HG03108 (cell line): ENCODE results near the gene TRPM4.
A peak's percentile ranks its signal among the peaks of the same experiment; 100 is the strongest.
"Not testable (repeated sequence)": the region's sequence is repeated elsewhere in the genome, so short reads cannot be mapped to it uniquely, and the experiment has no call there.

ENCODE experiments used
- ATAC-seq: cut with Tn5 transposase; IDR thresholded peaks from one replicate; pipeline ENCODE4 v1.9.1; 2021; ENCODE audit warnings: moderate library complexity; ENCODE audit not compliant: unreplicated experiment

TRPM4 gene

DNA sequence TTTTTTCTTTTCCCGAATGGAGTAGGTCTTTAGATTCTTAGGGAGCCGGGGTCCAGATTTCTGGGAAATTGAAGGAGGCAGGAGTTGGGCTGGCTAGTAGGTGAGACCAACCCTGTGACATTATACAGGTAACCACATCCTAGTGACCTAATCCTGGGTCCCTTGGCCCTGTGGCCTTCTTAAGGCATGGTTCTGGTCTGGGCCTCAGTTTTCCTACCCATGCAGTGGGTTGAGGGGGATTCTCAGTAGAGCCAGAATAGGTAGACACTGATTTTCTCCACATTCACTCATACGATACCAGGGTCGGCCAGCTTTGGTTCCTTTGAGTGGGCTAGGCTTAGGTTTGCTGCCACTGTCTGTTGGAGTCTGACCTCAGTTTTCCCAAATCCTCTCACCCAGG lies 31.0 kb upstream of the TRPM4 start:
- ATAC-seq: no peak

DNA sequence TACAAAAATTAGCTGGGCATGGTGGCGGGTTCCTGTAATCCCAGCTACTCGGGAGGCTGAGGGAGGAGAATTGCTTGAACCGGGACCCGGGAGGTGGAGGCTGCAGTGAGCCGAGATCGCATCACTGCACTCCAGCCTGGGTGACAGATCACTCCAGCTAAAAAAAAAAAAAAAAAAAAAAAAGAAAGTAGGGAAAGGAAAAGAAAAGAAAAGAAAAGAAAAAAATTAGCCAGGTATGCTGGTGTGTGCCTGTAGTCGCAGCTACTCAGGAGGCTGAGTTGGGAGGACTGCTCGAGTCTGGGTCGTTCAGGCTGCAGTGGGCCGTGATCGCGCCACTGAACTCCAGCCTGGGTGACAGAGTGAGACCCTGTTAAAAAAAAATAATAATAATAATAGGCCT lies 30.4 kb upstream of the TRPM4 start:
- ATAC-seq: not testable (repeated sequence)

DNA sequence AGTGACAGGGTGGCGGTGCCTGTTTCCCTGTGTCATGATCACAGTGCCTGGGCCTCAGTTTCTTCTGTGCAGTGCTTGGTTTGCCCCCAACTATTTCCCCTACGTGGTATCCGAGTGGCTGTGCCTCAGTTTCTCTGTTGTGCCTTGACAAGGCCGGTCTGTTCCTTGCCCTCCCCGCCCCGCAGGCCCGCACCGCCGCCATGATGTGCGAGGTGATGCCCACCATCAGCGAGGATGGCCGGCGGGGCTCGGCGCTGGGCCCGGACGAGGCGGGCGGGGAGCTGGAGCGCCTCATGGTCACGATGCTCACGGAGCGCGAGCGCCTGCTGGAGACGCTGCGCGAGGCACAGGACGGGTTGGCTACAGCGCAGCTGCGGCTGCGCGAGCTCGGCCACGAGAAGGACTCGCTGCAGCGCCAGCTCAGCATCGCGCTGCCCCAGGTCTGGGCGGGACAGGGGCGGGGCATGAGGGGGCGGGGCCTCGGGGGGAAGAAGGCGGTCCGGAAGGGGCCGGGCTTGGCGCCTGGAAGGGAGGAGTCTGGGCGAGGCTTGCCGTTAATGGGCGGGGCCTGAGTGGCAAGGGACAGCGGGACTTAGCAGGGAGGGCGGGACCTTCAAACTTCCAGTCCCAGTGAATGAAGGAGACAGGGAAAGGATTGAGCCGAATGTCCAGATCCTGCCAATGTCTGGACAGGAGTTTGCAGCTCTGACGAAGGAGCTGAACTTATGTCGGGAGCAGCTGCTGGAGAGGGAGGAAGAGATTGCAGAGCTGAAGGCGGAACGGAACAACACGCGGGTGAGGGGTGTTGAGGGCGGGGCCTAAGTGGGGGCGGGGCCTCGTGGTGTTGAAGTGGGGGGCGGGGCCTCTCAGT lies 29.7 kb upstream of the TRPM4 start:
- ATAC-seq: peak; percentile 89

DNA sequence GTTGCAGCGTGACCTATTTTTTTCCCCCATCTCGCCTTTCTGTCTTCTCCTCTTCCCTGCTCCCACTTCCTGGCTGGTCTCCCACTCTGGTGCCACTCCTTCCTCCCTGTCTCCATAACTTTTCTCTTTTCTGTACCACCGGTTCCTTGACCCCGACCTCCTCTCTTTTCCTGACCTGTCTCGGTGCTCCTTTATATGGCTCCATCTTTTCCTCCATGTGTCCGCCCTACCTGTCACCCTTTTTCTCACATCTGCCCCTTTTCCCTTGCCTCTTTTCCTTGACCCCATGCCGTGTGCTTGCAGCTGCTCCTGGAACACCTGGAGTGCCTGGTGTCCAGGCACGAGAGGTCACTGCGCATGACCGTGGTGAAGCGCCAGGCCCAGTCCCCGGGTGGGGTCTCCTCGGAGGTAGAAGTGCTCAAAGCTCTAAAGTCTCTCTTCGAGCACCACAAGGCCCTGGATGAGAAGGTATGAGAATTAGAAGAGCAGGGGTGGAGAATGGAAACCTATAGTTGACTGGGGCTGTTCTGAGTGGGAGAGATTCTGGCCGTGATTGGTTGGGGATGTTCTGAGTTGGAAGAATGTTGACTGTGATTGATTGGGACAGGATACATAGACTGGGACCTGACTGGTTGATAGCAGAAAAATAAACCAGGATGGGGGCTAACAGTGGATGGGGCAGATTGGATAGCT lies 28.9 kb upstream of the TRPM4 start:
- no peak for ATAC-seq

DNA sequence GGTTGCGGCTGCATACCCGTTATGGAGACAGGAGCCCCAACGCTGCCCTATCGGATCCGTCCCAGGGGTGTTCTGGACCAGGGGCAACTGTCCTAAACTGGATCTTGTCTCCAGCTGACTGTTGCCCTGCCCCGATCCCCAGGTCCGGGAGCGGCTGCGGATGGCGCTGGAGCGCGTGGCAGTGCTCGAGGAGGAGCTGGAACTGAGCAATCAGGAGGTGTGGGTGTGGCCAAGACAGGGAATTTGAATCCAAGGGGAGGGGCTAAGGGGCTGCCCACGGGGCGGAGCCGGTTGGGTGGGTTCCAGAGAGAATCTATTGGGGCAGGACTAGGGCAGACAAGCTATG lies 28.4 kb upstream of the TRPM4 start:
- no peak for ATAC-seq

DNA sequence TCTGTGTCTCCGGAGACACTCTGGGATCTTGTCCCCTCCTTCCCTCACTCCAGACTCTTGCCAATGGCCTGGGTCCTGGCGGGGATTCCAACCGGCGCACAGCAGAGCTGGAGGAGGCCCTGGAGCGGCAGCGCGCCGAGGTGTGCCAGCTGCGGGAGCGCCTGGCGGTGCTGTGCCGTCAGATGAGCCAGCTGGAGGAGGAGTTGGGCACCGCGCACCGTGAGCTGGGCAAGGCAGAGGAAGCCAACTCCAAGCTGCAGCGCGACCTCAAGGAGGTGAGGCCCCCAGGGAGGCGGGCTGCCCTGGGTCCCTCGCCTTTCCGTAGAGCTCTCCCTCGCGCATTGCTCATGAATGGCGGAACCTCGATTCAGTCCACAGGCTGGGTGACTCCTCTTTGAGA lies 27.3 kb upstream of the TRPM4 start:
- no peak for ATAC-seq

DNA sequence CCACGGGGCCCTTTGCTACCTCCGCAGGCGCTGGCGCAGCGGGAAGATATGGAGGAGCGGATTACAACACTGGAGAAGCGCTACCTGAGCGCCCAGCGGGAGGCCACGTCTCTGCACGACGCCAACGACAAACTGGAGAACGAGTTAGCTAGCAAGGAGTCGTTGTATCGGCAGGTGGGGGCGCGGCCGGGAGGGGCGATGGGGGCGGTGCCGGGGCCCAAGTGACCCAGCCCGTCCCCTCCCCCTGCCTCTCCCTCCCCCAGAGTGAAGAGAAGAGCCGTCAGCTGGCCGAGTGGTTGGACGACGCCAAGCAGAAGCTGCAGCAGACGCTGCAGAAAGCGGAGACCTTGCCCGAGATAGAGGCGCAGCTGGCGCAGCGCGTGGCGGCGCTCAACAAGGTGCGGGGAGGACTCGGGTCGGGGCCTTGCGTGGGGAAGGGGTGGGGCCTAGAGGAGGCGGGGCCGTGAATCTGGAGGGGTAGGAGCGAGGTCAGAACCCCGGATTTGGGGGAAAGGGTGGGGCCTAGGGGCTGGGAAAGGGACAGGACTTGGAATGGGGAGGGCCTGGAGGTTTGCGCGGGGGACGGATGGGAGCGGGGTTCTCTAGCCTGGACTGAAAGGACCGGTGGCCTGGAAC lies 24.5 kb upstream of the TRPM4 start:
- no peak for ATAC-seq

DNA sequence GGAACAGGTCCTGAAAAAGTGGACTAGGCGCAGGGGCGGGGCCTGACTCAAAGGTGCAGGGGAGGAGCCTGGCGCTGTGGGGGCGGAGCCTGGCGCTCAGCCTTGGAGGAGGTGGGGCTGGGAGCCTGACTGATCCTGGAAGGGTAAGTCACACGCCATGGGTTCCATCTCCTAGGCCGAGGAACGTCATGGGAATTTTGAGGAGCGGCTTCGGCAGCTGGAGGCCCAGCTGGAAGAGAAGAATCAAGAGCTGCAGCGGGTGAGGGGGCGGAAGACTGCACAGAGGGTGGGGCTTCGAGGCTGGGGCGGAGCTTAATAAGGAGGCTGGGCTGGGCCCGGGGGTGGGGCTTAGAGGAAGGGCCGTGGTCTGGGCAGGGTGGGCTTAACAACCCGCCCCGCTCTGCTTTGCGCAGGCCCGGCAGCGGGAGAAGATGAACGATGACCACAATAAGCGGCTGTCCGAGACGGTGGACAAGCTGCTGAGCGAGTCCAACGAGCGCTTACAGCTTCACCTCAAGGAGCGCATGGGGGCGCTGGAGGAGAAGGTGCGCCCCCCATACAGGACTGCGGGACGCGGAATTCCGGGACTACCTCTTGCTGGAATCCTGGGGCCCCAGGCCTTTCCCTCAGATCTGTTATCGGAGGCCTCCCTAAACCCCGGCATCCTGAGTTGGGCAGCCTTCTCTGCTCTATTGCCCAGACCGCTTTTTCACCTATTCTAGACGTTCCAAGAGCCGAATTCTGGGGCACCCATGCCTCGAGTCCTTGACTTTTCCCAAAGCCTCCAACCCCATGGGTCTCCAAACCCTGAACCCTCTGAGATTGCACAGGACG lies 23.8 kb upstream of the TRPM4 start:
- no peak for ATAC-seq

DNA sequence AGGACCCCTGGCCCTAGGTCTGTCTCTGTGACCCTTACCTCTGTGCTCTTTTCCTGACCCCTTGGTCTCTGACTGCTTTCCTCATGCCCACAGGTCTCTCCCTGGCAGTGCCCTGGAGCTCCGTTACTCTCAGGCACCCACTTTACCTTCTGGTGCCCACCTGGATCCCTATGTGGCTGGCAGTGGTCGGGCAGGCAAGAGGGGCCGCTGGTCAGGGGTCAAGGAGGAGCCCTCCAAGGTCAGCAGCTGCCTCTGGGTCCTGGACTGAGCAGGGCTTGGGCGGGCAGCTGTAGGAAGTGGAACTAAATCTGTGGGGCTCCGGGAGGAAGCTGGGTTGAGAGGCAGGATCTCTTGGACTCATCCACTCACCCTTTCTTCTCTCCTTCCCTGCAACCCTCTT lies 21.9 kb upstream of the TRPM4 start:
- no peak for ATAC-seq

DNA sequence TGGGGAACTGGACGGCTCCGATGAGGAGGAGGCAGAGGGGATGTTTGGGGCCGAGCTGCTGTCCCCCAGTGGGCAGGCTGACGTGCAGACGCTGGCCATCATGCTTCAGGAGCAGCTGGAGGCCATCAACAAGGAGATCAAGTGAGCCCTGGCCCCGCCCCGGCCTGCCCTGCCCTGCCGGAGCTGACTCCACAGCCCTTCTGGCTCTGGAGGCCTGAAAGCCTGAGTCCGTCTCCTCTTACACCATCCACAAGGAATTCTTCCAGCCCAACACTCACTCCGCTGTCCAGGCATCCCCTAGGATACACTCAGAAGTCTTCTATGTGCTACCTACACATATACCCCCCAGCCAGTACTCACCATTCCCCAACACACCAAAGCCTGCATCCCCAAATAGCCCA lies 20.8 kb upstream of the TRPM4 start:
- no peak for ATAC-seq

DNA sequence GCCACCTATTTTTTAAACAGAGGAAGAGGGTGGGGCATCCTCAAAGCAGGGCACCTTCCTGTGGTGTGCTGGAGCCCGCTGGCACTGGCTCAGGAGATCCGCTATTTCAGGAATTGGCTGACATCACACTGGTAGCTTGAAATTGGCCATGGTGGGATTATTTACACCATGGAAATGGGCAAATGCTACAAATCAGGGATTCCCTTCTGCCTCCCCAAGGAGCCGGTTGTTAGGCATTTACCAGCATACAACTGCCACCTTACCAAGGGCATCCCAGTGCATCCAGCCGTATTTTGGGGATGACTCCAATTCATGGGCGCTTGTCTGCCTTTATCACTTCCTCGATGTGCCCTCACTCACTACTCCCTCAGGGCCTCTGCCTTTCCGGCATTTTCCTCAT lies 16.6 kb upstream of the TRPM4 start:
- ATAC-seq: no peak

DNA sequence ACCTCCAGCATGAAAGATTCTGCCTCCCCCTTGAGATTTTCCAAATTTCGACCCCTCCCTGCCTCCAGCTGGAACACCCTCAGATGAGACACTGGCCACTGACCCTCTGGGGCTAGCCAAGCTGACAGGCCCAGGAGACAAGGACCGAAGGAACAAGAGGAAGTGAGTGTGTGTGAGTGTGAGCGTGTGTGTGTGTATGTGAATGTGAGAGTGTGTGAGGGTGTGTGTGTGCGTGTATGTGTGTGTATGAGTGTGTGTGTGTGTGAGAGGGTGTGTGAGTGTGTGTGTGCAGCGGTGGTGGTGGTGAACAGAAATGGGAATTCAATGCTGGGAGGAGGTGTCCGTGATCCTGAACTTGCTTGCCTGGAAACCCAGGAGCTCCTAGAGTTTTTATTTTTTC lies 16.2 kb upstream of the TRPM4 start:
- no peak for ATAC-seq

DNA sequence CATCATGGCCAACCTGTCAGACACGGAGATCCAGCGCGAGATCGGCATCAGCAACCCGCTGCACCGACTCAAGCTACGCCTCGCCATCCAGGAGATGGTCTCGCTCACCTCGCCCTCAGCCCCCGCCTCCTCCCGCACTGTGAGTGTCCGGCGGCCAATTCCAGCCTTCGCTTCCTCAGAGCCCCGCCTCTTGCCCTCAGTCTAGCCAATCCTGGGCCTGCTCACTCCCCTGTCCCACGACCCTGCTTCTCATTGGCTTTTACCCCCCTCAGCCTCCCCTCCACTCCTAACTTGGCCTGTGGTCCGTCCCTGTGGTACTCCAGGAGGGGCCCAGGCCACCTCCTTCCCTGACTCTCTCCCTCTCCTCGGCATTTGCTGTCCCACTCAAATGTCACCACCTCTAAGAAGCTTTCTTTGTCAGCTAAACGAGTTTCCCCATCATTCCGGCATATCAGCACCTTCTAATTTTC lies 14.7 kb upstream of the TRPM4 start:
- ATAC-seq: peak; percentile 76

DNA sequence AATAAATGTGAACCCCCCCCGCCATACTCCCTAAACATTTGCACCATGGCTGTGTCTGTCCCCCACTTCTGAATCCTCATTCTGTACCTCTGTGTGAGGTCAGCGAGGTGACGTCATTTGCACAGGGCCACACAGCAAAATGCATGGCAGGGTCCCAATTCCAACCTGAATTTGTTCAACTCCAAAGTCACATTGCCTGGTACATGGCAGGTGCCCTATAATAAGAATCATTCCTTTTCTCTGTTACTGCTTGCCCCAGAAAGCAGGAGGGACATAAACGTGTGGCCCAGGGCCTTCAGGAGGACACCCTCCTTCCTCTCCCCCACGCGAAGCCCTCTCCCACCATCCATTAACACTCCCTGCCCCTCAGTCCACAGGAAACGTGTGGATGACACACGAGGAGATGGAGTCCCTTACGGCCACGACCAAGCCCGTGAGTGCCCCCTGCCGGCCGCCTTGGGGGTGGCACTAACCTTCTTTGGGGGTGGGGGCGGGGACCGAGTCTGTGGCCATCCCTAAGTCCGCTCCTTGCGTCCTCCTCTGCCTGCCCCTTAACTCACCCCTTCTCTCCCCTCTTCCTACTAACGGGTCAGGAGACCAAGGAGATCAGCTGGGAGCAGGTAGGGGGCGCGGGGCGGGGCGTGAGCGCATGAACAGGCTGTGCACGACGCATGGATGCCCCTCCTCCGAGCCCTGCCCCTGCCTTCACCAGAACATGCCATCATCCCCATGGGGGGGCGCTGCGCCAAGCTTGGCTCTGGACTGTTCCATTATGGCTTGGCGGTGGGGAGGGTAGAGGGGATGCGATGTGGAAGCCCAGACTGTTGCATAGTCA lies 11.8 kb upstream of the TRPM4 start:
- ATAC-seq: no peak

DNA sequence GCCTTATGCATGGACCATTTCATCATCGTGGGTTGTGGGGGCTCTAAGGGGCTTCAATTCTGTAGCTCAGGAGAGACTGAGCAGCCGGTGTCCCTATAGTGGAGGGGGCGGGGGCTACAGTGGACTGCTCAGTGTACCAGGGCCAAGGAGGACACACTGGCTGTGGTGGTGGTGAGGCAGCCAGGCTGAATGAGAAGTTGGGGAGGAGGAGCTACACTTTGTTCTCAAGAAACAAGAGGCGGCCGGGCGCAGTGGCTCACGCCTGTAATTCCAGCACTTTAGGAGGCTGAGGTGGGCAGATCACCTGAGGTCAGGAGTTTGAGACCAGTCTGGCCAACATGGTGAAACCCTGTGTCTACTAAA lies 11.2 kb upstream of the TRPM4 start:
- not testable (repeated sequence) for ATAC-seq

DNA sequence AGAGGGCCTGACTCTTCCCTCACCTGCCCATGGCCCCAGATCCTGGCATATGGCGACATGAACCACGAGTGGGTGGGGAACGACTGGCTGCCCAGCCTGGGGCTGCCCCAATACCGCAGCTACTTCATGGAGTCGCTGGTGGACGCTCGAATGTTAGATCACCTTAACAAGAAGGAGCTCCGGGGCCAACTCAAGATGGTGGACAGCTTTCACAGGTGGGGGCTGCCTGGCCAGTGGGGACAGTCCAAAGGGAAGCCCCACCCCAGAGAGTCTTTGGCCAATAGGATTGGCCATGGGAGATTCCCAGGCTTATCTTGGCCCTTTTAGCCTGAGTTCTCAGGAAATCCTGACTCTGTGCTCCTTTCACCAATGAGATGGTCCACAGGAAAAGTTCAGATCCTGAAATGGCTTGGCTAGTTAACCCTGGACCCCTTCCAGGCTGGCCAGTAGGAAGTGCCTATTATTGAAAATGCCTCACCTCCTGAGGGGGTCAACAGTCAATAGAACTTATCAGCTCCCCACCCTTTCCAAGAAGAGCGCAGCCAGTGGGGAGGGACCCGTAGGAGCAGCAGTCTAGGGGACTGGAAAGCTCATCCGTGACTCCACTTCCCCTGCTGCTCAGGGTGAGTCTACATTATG lies 9.4 kb upstream of the TRPM4 start:
- no peak for ATAC-seq

DNA sequence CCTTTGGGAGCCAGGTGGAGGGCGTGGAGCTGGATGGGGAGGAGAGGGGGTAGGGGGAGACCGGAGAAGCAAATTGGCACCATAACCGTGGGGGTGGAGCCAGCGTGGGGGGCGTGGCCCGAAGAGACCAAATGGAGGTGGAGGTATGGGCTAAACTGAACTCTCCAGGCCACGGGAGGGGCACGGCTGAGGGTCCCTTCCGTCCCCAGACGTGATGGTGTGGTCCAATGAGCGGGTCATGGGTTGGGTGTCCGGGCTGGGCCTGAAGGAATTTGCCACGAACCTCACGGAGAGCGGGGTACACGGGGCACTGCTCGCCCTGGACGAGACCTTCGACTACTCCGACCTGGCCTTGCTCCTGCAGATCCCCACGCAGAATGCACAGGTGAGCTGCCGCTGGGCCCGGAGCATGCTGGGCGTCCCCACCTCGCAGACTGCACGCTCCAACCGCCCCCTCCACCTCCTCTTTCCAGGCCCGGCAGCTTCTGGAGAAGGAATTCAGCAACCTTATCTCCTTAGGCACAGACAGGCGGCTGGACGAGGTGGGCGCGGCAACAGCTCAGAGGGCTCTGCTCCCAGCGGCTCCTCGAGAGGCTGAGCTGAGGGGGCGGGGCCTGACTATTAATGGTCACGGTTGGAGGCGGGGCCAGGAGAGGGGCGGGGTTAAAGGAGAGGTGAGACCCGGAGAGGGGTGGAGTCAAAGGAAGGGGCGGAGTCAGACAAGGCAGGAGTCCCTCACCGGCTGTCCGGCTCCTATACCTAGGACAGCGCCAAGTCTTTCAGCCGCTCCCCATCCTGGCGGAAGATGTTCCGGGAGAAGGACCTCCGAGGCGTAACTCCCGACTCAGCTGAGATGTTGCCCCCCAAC lies 8.6 kb upstream of the TRPM4 start:
- ATAC-seq: no peak

DNA sequence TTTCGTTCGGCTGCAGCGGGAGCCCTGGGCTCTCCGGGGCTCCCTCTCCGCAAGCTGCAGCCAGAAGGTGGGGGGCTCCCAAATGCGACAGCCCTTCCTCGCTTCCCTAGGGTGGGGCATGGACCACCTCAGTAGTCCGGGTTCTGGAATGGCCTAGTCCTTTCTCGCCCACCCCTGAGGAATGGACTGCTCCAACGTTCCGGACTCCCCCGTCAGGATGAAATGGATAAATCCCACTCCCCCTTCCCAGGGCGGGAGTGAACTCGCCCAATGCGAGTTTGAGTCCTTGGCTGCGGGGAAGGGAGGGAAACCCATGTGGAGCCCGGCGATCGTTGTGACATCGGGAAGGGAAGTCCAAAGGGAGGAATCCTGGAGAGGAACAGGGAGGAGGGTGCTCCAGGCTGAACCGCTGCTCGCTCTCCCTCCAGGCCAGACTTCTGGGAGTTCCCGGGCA lies 7.9 kb upstream of the TRPM4 start:
- no peak for ATAC-seq
